Measurements from ENCODE around the gene CEP350.
"Not testable (repeated sequence)": the region's sequence is repeated elsewhere in the genome, so short reads cannot be mapped to it uniquely, and the experiment has no call there.

Gene CEP350

GRCh38 chr1:180000575-180000974 lies 46.0 kb downstream of the CEP350 start:
- no peak for TF ChIP-seq CTCF (conservative IDR thresholded peaks at IDR 0.05; ENCODE audit: low read length)
- no peak for DNase-seq (ENCODE audit: low read depth)
- H3K4me3 ChIP-seq (ENCODE audit: low read length), result no peak overlapping the region

GRCh38 chr1:180002437-180002836 lies 47.8 kb downstream of the CEP350 start:
- no peak for TF ChIP-seq CTCF (conservative IDR thresholded peaks at IDR 0.05; ENCODE audit: low read length)
- peak; percentile 21 for DNase-seq (ENCODE audit: low read depth)

GRCh38 chr1:180003026-180003695 lies 48.6 kb downstream of the CEP350 start:
- no peak overlapping the region for H3K4me3 ChIP-seq (ENCODE audit: low read length)
- TF ChIP-seq CTCF (conservative IDR thresholded peaks at IDR 0.05; ENCODE audit: low read length), result no peak
- DNase-seq (ENCODE audit: low read depth), result no peak

More at GRCh38 chr1:180002437-180002836, 47.8 kb downstream of the CEP350 start:
- H3K4me3 ChIP-seq (ENCODE audit: low read length), result no peak overlapping the region

- DNase-seq (ENCODE audit: low read depth); H3K4me3 ChIP-seq (ENCODE audit: low read length): not testable (repeated sequence)
Measured at GRCh38 chr1:180006762-180007161, 52.2 kb downstream of the CEP350 start.

- no peak for TF ChIP-seq CTCF (conservative IDR thresholded peaks at IDR 0.05; ENCODE audit: low read length)
- H3K4me3 ChIP-seq (ENCODE audit: low read length), result no peak overlapping the region
- DNase-seq (ENCODE audit: low read depth), result no peak
Measured at GRCh38 chr1:180020017-180020416, 65.4 kb downstream of the CEP350 start.

GRCh38 chr1:180026556-180026955 lies 71.9 kb downstream of the CEP350 start:
- no peak overlapping the region for H3K4me3 ChIP-seq (ENCODE audit: low read length)
- peak; percentile 3 for DNase-seq (ENCODE audit: low read depth)
- TF ChIP-seq CTCF (conservative IDR thresholded peaks at IDR 0.05; ENCODE audit: low read length), result no peak

- peak; percentile 94 for DNase-seq (ENCODE audit: low read depth)
- no peak overlapping the region for H3K4me3 ChIP-seq (ENCODE audit: low read length)
- TF ChIP-seq CTCF (conservative IDR thresholded peaks at IDR 0.05; ENCODE audit: low read length), result no peak
Measured at GRCh38 chr1:180027949-180028445, 73.4 kb downstream of the CEP350 start.
